NT2/D1 (cell line): ENCODE data around the gene SLC18A3.

ENCODE experiments used
- YY1 ChIP-seq: IDR thresholded peaks from 2 replicates; pipeline ENCODE4 v1.6.1; 2011; ENCODE audit not compliant: insufficient read length, insufficient read depth
- ZNF274 ChIP-seq: IDR thresholded peaks from 2 replicates; pipeline ENCODE4 v1.6.1; 2011; ENCODE audit warnings: mild to moderate bottlenecking, low read depth, low read length

- TF ChIP-seq YY1 (no peak), ZNF274 (no peak)
Measured at GRCh38 chr10:49587981-49588380, 22.1 kb upstream of the SLC18A3 start.
